Measurements from ENCODE around the gene GLIPR2.

DNA sequence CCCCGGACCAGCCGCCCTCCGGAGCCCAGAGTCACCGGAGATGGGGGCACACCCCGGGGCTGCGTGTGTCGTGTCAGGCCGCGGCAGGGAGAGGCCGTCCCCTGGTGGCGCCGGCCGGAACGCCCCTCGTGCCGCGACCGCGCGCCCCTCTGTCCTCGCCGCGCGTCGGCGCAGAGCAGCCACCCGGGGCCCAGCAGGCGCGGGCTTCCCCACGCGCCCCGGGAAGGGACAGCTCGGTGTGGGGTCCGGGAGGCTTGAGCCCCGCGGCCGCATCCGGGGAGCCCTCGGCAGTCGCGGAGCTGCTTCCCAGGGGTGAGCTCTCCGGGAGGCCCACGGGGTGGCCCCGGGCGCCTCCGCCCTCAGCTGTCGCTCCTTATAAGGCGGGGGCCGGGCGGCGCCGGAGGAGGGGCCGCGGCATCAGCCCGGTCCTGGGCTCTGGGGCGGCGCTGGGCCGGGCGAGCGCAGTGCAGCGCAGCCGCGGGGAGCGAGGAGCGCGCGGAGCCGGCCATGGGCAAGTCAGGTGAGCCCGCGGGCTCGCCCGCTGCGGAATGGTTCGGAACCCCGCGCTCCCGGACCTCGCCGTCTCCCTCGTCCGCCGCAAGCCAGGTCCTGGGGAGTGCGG lies at the start of gene GLIPR2:
- TF ChIP-seq CTCF (IDR thresholded peaks at IDR 0.05) (peak in 1 of 3 experiments; percentile 9), POLR2A (IDR thresholded peaks at IDR 0.05) (no peak)
